Fibroblast of gingiva (primary cell): ENCODE results near the gene CAVIN1.
"Not testable (repeated sequence)": the region's sequence is repeated elsewhere in the genome, so short reads cannot be mapped to it uniquely, and the experiment has no call there.

ENCODE experiments used
- DNase-seq: peaks from one replicate; pipeline ENCODE4 v3.0.0-alpha.2; 2011; ENCODE audit warnings: low read depth

CAVIN1 gene, protein sequence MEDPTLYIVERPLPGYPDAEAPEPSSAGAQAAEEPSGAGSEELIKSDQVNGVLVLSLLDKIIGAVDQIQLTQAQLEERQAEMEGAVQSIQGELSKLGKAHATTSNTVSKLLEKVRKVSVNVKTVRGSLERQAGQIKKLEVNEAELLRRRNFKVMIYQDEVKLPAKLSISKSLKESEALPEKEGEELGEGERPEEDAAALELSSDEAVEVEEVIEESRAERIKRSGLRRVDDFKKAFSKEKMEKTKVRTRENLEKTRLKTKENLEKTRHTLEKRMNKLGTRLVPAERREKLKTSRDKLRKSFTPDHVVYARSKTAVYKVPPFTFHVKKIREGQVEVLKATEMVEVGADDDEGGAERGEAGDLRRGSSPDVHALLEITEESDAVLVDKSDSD

DNA sequence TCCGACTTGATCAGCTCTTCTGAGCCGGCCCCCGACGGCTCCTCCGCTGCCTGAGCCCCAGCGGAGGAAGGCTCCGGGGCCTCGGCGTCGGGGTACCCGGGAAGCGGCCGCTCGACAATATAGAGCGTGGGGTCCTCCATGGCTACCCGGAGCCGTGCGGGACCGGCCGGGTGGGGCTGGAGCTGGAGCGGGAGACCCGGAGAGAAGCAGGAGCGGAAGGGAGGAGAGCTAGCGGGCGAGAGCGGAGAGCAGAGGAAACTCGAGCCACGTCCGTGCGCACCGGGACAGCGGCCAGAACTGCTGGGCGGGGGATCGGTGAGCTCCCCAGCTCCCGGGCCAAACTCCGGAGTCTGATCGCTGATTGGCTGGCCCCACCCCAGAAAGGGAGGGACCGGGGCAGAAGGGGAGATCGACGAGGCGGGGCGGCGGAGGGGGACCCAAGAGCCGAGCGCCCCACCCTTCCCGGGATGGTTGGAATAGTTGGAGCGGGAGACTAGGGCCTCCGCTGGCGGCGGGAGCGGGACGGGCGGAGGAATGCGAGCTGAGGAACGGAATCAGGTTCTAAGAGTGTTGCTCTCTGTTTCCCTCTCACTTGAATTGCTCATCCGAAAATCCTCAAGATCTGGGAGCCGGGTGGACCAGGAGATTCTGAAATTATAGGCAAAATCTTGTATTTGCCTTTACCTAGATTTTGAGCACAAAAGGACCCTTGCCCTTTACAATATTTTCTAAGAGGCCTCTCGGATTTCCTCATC lies at the start of gene CAVIN1:
Gene CAVIN1, minus strand, starts transcription at position 299 of the 755 bp plus-strand sequence. Its CDS starts 159 bp downstream, at position 140.
- DNase-seq, result peak; percentile 99

DNA sequence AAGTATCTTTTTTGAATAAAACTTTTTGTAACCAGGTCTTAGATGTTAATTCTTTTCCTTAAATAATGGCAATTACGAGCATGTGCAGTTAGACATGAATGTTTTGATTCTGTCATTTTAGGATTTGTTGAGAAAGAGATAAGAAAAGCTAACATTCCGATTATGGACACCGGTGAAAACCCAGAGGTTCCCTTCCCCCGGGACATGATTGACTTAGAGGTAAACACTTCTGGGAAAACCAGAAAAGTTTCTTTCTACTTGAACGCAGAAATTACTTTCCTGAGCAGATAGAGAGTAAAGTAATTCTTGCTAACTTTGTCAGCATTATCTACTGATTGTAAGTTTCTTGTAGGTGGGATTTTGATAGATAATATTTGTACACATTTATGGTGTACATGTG lies 44.8 kb upstream of the CAVIN1 start:
- DNase-seq, result no peak

DNA sequence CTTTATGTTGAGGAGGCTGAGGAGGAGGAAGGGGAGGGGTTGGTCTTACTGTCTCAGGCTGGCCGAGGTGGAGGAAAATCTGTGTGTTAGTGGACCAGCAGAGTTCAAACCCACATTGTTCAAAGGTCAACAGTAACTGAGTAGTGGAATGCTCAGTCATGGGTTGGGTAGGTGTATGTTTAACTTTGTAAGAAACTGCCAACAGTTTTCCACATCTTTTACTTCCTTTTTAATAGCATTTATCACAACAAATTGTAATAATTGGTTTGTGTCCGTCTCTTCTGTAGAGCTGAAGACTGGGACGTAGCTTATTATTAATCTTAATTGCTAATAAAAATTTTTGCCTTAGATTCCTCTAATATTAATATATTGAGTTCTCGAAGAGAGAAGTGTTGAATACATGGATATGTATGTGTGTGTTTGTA lies 40.9 kb upstream of the CAVIN1 start:
- DNase-seq, result no peak

DNA sequence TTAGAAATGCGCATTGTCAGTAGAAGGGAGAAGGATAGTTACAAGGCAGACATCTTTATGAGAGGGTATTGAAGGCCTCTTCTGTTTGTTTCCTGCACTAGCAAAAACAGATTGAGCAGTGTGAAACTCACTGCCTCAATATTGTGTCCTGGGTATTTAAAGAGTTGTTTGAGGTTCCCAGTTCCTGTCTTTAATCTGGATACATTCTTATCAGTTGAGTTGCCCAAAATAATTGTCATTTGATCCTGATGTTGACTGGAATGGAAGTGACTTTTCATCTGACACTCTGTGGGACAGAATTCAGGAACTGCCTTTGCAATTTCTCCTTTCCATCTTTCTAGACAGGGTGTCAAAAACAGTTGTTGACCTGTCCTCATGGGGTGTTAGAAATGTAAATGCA lies 37.3 kb upstream of the CAVIN1 start:
- DNase-seq, result no peak

DNA sequence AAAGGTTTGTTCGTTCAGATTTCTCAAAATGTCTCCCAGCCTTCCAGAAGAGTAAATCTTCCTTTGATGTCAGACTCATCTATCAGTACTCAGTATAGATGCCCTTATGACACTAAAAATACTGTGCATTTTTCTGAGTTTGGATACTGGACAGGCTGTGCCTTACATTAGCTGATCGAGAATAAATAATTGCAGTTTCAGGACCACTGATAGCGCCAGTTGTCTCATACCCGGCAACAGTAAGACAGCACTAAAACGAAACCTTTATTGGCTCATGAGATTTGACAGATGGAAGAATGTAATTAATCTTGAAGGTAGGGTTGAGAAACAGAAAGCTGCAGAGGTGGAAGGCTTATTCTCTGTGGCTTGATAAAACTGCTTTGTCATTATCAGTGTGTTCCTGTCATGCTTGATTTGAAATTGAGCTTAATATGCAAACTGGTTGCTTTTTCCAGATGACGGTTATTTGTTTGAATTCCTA lies 36.8 kb upstream of the CAVIN1 start:
- peak; percentile 29 for DNase-seq

DNA sequence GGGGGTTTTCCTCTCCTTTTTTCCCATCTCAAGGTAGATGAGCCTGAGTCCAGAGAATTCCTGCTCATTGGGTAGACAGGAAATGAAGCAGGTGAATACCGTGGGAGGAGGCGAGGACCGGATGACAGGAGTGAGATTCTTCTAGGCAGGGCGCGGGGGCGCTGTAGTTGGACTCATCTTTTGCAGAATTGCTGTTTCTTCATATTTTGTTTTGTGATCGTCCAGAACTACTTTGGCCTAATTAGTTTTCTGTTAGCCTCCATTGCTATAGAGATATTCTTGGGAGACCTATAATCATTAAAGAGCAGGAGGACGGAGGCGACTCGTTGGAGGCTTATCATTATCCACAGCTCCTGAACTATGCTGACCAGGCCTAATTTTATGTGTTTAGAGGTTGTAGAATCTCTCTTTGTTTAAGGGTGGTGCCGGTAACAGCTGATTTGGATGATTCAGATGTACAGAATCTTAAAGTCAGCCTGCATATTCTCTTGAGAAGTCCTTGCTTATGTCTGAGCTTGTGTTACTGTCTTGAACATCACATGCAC lies 36.3 kb upstream of the CAVIN1 start:
- peak; percentile 44 for DNase-seq

- peak; percentile 83 for DNase-seq
Measured at GRCh38 chr17:42458497-42459255, 35.6 kb upstream of the CAVIN1 start, which contains the start of gene ATP6V0A1. Gene ATP6V0A1 (plus strand): TSS chr17:42458878. CDS start chr17:42460895, 2,017 bp downstream.

GRCh38 chr17:42457107-42457792 lies 34.2 kb upstream of the CAVIN1 start:
- DNase-seq, result no peak

GRCh38 chr17:42456223-42457106 lies 33.4 kb upstream of the CAVIN1 start:
- peak; percentile 69 for DNase-seq

DNA sequence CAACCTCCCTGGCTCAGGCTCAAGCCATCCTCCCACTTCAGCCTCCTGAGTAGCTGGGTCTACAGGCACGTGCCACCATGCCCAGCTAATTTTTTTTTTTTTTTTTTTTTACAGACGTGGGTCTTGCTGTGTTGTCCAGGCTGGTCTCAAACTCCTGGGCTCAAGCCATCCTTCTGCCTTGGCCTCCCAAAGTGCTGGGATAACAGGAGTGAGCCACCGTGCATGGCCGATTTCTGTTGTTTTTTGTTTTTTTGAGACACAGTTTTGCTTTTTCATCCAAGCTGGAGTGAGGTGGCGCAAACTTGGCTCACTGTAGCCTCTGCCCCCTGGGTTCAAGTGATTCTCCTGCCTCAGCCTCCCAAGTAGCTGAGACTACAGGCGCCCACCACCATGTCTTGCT lies 31.9 kb upstream of the CAVIN1 start:
- not testable (repeated sequence) for DNase-seq

- no peak for DNase-seq
Measured at GRCh38 chr17:42453439-42453838, 30.4 kb upstream of the CAVIN1 start.

DNA sequence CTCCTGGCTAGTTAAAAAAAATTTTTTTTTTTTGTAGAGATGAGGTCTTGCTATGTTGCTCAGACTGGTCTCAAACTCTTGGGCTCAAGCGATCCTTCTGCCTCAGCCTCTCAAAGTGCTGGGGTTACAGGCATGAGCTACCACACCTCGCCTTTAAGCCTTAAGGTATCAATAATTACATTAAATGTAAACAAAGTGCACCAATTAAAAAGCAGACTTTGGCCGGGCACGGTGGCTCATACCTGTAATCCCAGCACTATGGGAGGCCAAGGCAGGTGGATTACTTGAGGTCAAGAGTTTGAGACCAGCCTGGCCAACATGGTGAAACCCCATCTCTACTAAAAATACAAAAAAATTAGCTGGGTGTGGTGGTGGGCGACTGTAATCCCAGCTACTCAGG lies 28.2 kb upstream of the CAVIN1 start:
- not testable (repeated sequence) for DNase-seq

DNA sequence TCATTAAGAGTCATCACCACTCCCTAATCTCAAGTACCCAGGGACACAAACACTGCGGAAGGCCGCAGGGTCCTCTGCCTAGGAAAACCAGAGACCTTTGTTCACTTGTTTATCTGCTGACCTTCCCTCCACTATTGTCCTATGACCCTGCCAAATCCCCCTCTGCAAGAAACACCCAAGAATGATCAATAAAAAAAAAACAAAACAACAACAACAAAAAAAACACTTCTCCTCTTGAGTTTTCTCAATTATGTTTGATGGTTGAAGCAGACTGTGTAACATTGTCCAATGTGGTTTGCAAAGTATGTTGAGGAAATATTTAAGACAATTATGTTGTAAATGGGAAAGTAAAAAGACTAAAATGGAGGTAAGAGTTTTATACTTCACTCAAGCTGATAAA lies 26.8 kb upstream of the CAVIN1 start:
- not testable (repeated sequence) for DNase-seq

- DNase-seq, result not testable (repeated sequence)
Measured at GRCh38 chr17:42449176-42449575, 26.1 kb upstream of the CAVIN1 start.

- no peak for DNase-seq
Measured at GRCh38 chr17:42442196-42442565, 19.1 kb upstream of the CAVIN1 start.

GRCh38 chr17:42441371-42442195 lies 18.5 kb upstream of the CAVIN1 start:
- DNase-seq, result no peak

DNA sequence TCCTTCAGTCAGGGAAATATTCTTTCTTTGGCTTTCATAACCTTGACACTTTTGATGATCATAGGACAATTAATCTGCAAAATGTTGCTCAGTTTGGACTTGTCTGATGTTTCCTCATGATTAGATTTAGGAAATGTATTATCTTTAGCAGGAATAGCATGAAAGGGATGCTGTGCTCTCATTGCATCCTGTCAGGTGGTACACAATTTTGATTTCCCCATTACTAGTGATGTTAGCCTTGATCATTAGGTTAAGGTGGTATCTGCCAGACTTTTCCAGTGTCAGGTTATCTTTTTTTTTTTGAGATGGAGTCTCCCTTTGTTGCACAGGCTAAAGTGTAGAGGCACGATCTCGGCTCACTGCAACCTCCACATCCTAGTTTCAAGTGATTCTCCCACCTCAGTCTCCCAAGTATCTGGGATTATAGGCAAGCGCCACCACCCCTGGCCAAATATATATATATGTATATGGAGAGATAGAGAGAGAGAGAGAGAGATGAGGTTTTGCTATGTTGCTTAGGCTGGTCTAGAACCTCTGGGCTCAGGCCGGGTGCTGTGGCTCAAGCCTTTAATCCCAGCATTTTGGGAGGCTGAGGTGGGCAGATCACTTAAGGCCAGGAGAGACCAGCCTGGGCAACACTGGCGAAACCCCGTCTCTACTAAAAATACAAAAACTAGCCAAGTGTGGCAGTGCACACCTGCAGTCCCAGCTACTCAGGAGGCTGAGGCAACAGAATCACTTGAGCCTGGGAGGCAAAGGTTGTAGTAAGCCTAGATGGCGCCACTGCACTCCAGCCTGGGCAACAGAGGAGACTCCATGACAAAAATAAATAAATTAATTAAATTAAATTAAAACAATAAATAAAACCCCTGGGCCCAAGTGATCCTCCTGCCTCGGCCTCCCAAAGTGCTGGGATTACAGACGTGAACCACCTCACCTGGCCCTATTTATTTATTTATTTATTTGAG lies 15.8 kb upstream of the CAVIN1 start:
- no peak for DNase-seq

DNA sequence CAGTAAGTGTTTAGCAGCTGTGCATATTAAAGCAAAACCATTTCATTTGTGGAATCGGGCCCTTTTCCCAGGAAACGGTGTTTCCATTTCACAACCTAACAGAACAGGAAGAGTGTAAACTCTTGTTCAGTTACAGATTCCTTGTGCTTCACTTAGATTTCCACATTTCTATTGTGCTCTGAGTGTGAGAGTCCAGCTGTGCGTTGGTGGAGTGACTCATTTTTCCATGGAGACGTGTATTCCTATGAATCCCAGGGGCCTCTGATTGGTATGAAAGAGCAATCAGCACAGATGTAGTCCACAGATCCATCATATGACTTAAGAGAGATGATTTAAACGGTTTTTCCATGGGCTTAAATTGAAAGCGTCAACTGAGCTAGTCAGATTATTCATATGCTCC lies 13.3 kb upstream of the CAVIN1 start:
- peak; percentile 98 for DNase-seq
